Karpas-422 (cell line): ENCODE measurements around the gene SKA1. TPM values are rescaled to one million over a fixed set of nuclear protein-coding genes. Genes with fewer than 3 reads are reported as not detected.
"Not testable (repeated sequence)": the region's sequence is repeated elsewhere in the genome, so short reads cannot be mapped to it uniquely, and the experiment has no call there.

Experiments used
- DNase-seq: peaks from one replicate; pipeline ENCODE4 v3.0.0-alpha.2; 2015
- H2AFZ ChIP-seq: fragments of 200-600 bp; sonication (generic); 2 replicates; pipeline ENCODE4 v1.6.1; 2014; ENCODE audit warnings: antibody characterized with exemption, low read length, mixed read lengths
- H3K27ac ChIP-seq: fragments of 200-600 bp; sonication (generic); 2 replicates; pipeline ENCODE4 v1.5.1; 2014; ENCODE audit warnings: mild to moderate bottlenecking, low read length, moderate library complexity
- H3K27me3 ChIP-seq: fragments of 200-600 bp; sonication (generic); 2 replicates; pipeline ENCODE4 v1.6.1; 2014; ENCODE audit warnings: low read length, mixed read lengths
- H3K36me3 ChIP-seq: fragments of 200-600 bp; sonication (generic); 2 replicates; pipeline ENCODE4 v1.6.1; 2014; ENCODE audit warnings: low read length, mixed read lengths; ENCODE audit not compliant: insufficient read depth
- H3K4me1 ChIP-seq: fragments of 200-600 bp; sonication (generic); 2 replicates; pipeline ENCODE4 v1.6.1; 2014; ENCODE audit warnings: mild to moderate bottlenecking, low read length, mixed read lengths
- H3K4me2 ChIP-seq: fragments of 200-600 bp; sonication (generic); 2 replicates; pipeline ENCODE4 v1.6.1; 2014; ENCODE audit warnings: low read length, low read depth, mild to moderate bottlenecking; ENCODE audit not compliant: poor library complexity, severe bottlenecking
- H3K4me3 ChIP-seq: fragments of 200-600 bp; sonication (generic); 2 replicates; pipeline ENCODE4 v1.5.1; 2014; ENCODE audit warnings: mild to moderate bottlenecking, antibody characterized with exemption, low read length, mixed read lengths
- H3K79me2 ChIP-seq: fragments of 200-600 bp; sonication (generic); 2 replicates; pipeline ENCODE4 v1.6.1; 2014; ENCODE audit warnings: mild to moderate bottlenecking, low read length, mixed read lengths
- H3K9ac ChIP-seq: fragments of 200-600 bp; sonication (generic); 2 replicates; pipeline ENCODE4 v1.6.0; 2014; ENCODE audit warnings: low read length
- H3K9me2 ChIP-seq: fragments of 200-600 bp; sonication (generic), shearing (Covaris generic); replicated peaks from 2 replicates; pipeline ENCODE4 v1.6.0; 2014; ENCODE audit warnings: mild to moderate bottlenecking, low read length, moderate library complexity; ENCODE audit not compliant: insufficient read depth
- H3K9me3 ChIP-seq: fragments of 300-700, 200-600 bp; sonication (generic); 2 replicates; pipeline ENCODE4 v1.6.1; 2014; ENCODE audit warnings: low read length, mixed read lengths
- H4K20me1 ChIP-seq: fragments of 200-600 bp; sonication (generic); 2 replicates; pipeline ENCODE4 v1.6.1; 2014; ENCODE audit warnings: mild to moderate bottlenecking, antibody characterized with exemption, low read length, low read depth; ENCODE audit not compliant: insufficient read depth
- total RNA-seq: library from RNA; depleted of rRNA; stranded (reverse); fragments of >200 nt; shearing (Covaris generic); gene quantifications from 2 replicates; pipeline ENCODE4 v1.2.3, GENCODE V29; 2014; ENCODE audit warnings: low replicate concordance

Gene SKA1
- total RNA-seq, 1 experiment from 2014 or later = 28.8 TPM

DNA sequence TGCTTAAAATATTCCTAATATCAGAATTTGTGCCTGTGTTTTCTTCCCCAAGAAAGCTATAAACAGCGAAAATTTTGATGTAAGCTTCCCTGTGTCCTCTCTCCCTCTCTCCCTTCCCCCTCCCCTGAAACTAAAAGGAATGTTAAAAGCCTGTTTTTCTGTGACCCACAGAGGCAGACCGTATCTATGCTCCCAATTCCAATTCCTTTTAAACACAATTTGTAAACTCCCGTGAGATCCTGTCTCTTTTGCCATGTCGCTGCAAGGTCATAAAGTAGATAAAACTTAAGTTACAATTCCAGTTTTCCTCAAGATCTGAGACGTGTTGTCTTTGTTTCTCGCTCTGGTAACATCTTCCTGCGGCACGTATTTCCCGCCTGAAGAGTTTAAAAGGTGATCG, 23.3 kb downstream of the SKA1 start:
- no peak overlapping the region for H3K9ac ChIP-seq
- no peak overlapping the region for H3K4me2 ChIP-seq
- no peak overlapping the region for H3K4me3 ChIP-seq
- no peak overlapping the region for H3K27ac ChIP-seq
- no peaks in the 10 kb centered on the region for H3K4me1 ChIP-seq
- H4K20me1 ChIP-seq = no peaks in the 10 kb centered on the region
- no peaks in the 10 kb centered on the region for H3K79me2 ChIP-seq
- no peak for DNase-seq
- H2AFZ ChIP-seq = no peak overlapping the region
- no peaks in the 10 kb centered on the region for H3K9me3 ChIP-seq
- H3K36me3 ChIP-seq = no peaks in the 10 kb centered on the region
- no peaks in the 10 kb centered on the region for H3K9me2 ChIP-seq
- H3K27me3 ChIP-seq = no peaks in the 10 kb centered on the region

DNA sequence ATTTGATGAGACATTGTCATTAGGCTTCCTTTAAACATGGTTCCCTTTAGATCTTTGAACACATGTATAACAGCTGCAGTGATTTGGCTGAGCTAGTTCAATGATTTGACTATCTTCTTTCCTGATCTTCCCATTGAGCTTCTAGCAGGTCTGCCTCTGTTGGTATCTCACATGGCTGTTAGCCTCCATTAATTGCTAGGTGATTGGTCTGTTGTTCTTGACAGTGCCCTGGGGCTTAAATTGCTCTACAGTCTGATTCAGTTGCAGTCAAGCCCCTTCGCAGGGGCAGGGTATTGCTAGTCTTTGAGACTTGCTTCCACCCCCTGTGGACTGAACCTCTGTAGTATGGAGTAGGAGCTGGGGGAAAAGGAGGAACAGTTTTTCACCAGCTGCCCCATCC, 24.1 kb downstream of the SKA1 start:
- Histone ChIP-seq H3K4me1 (no peaks in the 10 kb centered on the region), H3K36me3 (no peaks in the 10 kb centered on the region), H3K4me2 (no peak overlapping the region), H3K27me3 (no peaks in the 10 kb centered on the region), H4K20me1 (no peaks in the 10 kb centered on the region), H2AFZ (no peak overlapping the region), H3K27ac (no peak overlapping the region), H3K9me2 (no peaks in the 10 kb centered on the region), H3K9me3 (no peaks in the 10 kb centered on the region), H3K4me3 (no peak overlapping the region), H3K79me2 (no peaks in the 10 kb centered on the region), H3K9ac (no peak overlapping the region)
- DNase-seq = no peak

DNA sequence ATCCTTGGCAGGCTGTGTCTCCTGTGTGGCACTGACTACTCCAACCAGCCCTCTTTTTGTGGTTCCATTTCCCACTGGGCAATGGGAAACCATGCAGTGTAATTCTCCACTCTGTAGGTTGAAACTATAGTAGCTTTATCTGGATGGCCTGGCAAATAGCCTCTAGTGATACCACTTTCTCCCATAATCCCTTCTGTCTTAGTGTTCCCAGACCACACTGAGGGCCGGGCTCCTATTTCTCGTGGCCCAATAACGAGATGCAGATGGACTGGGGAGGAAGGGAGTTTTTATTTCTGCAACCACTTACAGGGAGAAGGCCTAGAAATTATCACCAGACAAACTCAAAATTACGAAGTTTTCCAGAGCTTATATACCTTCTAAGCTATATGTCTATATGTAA, 24.7 kb downstream of the SKA1 start:
- no peak overlapping the region for H3K27ac ChIP-seq
- no peak overlapping the region for H3K4me2 ChIP-seq

DNA sequence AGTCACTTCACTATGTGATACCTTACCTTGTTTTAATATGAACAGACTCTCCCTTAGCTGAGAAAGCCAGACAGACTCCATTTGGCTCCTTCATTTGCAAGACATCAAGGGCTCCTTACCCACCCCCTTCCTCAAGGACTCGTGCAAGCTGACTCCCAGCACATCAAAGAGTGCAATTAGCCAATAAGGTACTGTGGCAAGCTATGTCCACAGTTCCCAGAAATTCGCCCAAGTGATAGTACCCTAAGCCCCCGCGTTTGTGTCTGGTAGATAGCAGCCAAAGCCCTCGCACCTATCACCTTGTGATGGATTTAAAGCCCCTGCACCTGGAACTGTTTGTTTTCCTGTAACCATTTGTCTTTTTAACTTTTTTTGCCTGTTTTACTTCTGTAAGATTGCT, 25.6 kb downstream of the SKA1 start:
- H3K36me3 ChIP-seq, H3K27ac ChIP-seq, H3K4me3 ChIP-seq, H3K9me3 ChIP-seq, H3K27me3 ChIP-seq, H4K20me1 ChIP-seq, H3K9ac ChIP-seq, H2AFZ ChIP-seq, DNase-seq, H3K9me2 ChIP-seq, H3K4me2 ChIP-seq, H3K79me2 ChIP-seq, H3K4me1 ChIP-seq: not testable (repeated sequence)

More for the DNA sequence above, 24.7 kb downstream of the SKA1 start:
- Histone ChIP-seq H2AFZ (no peak overlapping the region), H3K36me3 (no peaks in the 10 kb centered on the region), H3K4me3 (no peak overlapping the region), H3K4me1 (no peaks in the 10 kb centered on the region), H3K9me3 (no peaks in the 10 kb centered on the region), H3K9ac (no peak overlapping the region), H3K79me2 (no peaks in the 10 kb centered on the region), H4K20me1 (no peaks in the 10 kb centered on the region), H3K27me3 (no peaks in the 10 kb centered on the region), H3K9me2 (no peaks in the 10 kb centered on the region)
- no peak for DNase-seq

DNA sequence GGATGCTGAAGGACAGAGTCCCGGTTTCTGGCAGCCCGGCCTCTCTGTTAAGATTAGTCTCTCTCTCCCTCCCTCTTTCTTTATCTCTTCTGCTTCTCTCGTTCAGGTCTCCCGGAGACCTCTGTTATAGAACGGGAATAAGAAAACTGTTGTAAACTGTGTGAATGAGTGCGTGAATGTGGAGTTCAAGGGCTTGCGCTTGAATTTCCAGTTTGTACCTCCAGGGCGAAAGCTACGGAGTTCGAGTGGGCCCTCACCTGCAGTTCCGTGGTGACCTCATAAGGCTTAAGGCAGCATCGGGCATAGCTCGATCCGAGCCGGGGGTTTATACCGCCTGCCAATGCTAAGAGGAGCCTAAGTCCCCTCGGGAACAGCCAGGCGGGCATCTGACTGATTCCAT, 26.4 kb downstream of the SKA1 start:
- Histone ChIP-seq H3K9ac (no peak overlapping the region), H3K9me3 (no peaks in the 10 kb centered on the region), H3K79me2 (no peaks in the 10 kb centered on the region), H3K27ac (no peak overlapping the region), H2AFZ (no peak overlapping the region), H3K4me2 (no peak overlapping the region), H3K9me2 (no peaks in the 10 kb centered on the region), H3K4me3 (no peak overlapping the region), H4K20me1 (no peaks in the 10 kb centered on the region), H3K36me3 (no peaks in the 10 kb centered on the region), H3K27me3 (no peaks in the 10 kb centered on the region), H3K4me1 (no peaks in the 10 kb centered on the region)
- no peak for DNase-seq

DNA sequence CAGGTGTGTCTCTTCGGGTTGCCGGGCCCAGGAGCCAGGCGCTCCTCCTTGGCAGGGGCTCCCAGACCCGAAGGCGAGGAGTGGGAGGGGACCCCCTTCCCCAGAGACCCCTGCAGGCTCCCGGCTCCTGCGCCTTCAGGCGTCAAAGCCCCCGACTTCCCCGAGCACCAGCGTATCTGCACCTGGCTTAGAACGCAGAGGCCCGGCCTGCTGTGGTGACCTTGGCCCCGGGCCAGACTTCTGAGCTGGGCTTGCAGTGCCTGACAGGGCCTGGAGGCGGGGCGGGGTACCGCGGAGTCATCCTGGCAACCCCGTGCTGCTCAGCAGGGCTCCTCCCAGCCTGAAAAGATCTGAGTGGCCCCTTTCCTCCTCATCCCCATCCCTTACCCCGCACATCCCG, 27.0 kb downstream of the SKA1 start:
- Histone ChIP-seq H3K4me3 (no peak overlapping the region), H3K27me3 (no peaks in the 10 kb centered on the region), H3K9ac (no peak overlapping the region)

DNA sequence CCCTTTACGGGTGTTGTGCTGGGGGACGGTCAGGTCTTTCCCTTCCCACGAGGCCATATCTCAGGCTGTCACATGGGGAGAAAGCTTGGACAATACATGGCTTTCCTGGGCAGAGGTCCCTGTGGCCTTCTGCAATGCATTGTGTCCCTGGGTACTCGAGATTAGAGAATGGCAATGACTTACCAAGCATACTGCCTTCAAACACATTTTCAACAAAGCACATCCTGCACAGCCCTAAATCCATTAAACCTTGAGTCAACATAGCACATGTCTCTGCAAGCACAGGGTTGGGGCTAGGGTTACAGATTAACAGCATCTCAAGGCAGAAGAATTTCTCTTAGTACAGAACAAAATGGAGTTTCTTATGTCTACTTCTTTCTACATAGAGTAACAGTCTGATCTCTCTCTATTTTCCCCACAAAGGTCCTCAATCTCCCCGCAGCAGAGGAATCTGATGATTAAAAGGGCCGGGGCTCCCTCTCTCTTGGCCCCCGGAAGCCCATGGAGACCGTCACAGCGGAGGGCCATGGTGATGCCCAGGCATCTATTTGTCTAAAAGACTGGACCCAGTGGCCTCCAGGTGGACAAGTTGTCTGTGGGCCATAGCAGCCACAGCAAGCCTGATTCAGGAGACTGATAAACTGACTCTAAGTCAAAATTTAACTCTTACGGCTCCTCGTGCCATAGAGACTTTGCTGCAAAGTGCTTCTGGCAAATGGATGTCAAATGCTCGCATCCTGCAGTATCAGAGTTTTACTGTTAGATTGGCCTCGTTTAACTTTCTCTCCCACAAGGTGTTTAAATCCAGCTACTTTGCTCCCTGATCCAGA, 30.1 kb downstream of the SKA1 start:
- not testable (repeated sequence) for H3K36me3 ChIP-seq, H3K27me3 ChIP-seq, H3K4me2 ChIP-seq, H3K9me2 ChIP-seq, H3K9me3 ChIP-seq, DNase-seq, H3K4me3 ChIP-seq, H3K9ac ChIP-seq, H3K27ac ChIP-seq, H4K20me1 ChIP-seq, H2AFZ ChIP-seq, H3K4me1 ChIP-seq, H3K79me2 ChIP-seq

More for the DNA sequence above, 27.0 kb downstream of the SKA1 start:
- no peak for DNase-seq
- Histone ChIP-seq H3K4me2 (no peak overlapping the region), H3K9me3 (no peaks in the 10 kb centered on the region), H3K4me1 (no peaks in the 10 kb centered on the region), H2AFZ (no peak overlapping the region), H3K36me3 (no peaks in the 10 kb centered on the region), H4K20me1 (no peaks in the 10 kb centered on the region), H3K9me2 (no peaks in the 10 kb centered on the region), H3K27ac (no peak overlapping the region), H3K79me2 (no peaks in the 10 kb centered on the region)

DNA sequence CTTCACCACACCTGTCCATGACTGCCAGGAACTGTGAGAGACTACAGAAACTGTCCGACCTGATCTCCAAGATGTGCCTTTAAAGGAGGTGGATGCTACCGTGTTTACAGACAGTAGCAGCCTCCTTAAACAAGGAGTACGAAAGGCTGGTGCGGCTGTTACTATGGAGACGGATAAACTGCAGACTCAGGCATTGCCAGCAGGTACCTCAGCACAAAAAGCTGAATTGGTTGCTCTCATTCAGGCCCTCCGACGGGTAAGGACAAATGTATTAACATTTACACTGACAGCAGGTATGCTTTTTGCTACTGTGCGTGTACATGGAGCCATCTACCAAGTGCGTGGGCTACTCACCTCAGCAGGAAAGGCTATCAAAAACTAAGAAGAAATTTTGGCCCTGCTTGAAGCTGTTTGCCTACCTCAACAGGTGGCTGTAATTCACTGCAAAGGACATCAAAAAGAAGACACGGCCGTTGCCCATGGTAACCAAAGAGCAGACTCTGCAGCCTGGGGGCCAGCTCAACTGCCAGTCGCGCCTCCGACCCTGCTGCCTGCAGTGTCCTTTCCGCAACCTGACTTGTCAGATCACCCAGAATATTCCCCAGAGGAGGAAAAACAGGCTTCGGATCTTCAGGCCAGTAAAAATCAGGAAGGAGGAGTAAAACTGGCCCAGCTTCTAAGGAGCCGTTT, 30.9 kb downstream of the SKA1 start:
- H3K9ac ChIP-seq = no peak overlapping the region
- H3K9me2 ChIP-seq = no peaks in the 10 kb centered on the region
- no peaks in the 10 kb centered on the region for H3K27me3 ChIP-seq
- no peak for DNase-seq
- no peaks in the 10 kb centered on the region for H3K4me1 ChIP-seq
- H3K4me3 ChIP-seq = no peak overlapping the region
- no peaks in the 10 kb centered on the region for H4K20me1 ChIP-seq
- no peaks in the 10 kb centered on the region for H3K79me2 ChIP-seq
- H3K27ac ChIP-seq = no peak overlapping the region
- H2AFZ ChIP-seq = no peak overlapping the region
- no peaks in the 10 kb centered on the region for H3K9me3 ChIP-seq
- H3K4me2 ChIP-seq = no peak overlapping the region
- H3K36me3 ChIP-seq = no peaks in the 10 kb centered on the region
